HCT116 (cell line): Measurements from ENCODE around the gene TULP4. TPM values are rescaled to one million over a fixed set of nuclear protein-coding genes. Genes with fewer than 3 reads are reported as not detected.

ENCODE experiments used
- ATAC-seq: fragments of 200-7000 bp; cut with Tn5 transposase; 2 replicates; pipeline ENCODE4 v1.9.1; 2020; ENCODE audit warnings: mild to moderate bottlenecking, moderate library complexity
- BruUV-seq: library from RNA; stranded (reverse); fragments of 400-500 nt; replicated peaks from 2 replicates; lab custom pipeline; 2021; lab: Mats Ljungman, UMichigan
- CTCF ChIA-PET: fragments of 300-600 bp; sonication (Branson Sonifier 250); formaldehyde crosslinking; loops from one replicate; lab custom pipeline; 2021; ENCODE audit warnings: antibody characterized with exemption; lab: Charles Lee
- POLR2A ChIA-PET: fragments of 300-600, 350-600 bp; sonication (Branson Sonifier 250); formaldehyde crosslinking; loops from one replicate; lab custom pipeline; 2021; ENCODE audit warnings: antibody characterized with exemption; lab: Charles Lee
- RAD21 ChIA-PET, 2 experiments: fragments of 300-600 bp; sonication (Branson Sonifier 250); formaldehyde crosslinking; loops; one replicate each; lab custom pipeline; 2023; ENCODE audit warnings: low total read pairs in 2 of 2; ENCODE audit not compliant: uncharacterized antibody in 2 of 2, unreplicated experiment in 2 of 2, low non-redundant PET in 1 of 2; lab: Charles Lee
- DNase-seq: peaks from one replicate; pipeline ENCODE4 v3.0.0-alpha.2; 2010; ENCODE audit warnings: low read depth, low spot score
- H2AFZ ChIP-seq: fragments of 200-600 bp; shearing (Covaris generic), sonication (generic); 2 replicates; pipeline ENCODE4 v1.6.1; 2017; ENCODE audit warnings: low read depth, mixed run types, mixed read lengths, antibody characterized with exemption, low read length; ENCODE audit not compliant: poor library complexity, severe bottlenecking
- H3K27ac ChIP-seq: 2 replicates; pipeline ENCODE4 v1.5.1; 2012; ENCODE audit warnings: low read depth, low read length
- H3K27me3 ChIP-seq: fragments of 200-600 bp; sonication (generic); 2 replicates; pipeline ENCODE4 v1.6.1; 2016; ENCODE audit warnings: mixed run types, low read length, mixed read lengths; ENCODE audit not compliant: insufficient read depth
- H3K36me3 ChIP-seq, 2 experiments: fragments of 200-500 bp in 1 of 2; fragments of 200-600 bp in 1 of 2; sonication (Bioruptor generic) in 1 of 2; sonication (generic) in 1 of 2; 2 replicates each; pipeline versions ENCODE4 v1.5.1 to v1.6.1; 2014 to 2016; ENCODE audit warnings: low read length in 2 of 2, inconsistent platforms in 1 of 2, mixed read lengths in 1 of 2, mixed run types in 1 of 2; ENCODE audit not compliant: insufficient read depth in 2 of 2, control insufficient read depth in 1 of 2
- H3K4me1 ChIP-seq, 2 experiments: fragments of 200-600 bp in 1 of 2; sonication (generic) in 1 of 2; 2 replicates each; pipeline versions ENCODE4 v1.5.1 to v1.6.1; 2012 to 2017; ENCODE audit warnings: low read length in 2 of 2, inconsistent platforms in 1 of 2, mild to moderate bottlenecking in 1 of 2, mixed read lengths in 1 of 2, mixed run types in 1 of 2, moderate library complexity in 1 of 2; ENCODE audit not compliant: insufficient read depth in 2 of 2, control insufficient read depth in 1 of 2
- H3K4me2 ChIP-seq: fragments of 200-600 bp; sonication (generic); 2 replicates; pipeline ENCODE4 v1.6.1; 2017; ENCODE audit warnings: mixed run types, low read length, mixed read lengths
- H3K4me3 ChIP-seq, 2 experiments: fragments of 200-600 bp in 1 of 2; sonication (generic) in 1 of 2; replicated peaks in 1 of 2; 2 replicates each; pipeline ENCODE4 v1.5.1; 2011 to 2016; ENCODE audit warnings: low read length in 2 of 2, control low read depth in 1 of 2, low read depth in 1 of 2, mild to moderate bottlenecking in 1 of 2, mixed read lengths in 1 of 2, mixed run types in 1 of 2
- H3K79me2 ChIP-seq: fragments of 200-600 bp; sonication (generic); 2 replicates; pipeline ENCODE4 v1.6.1; 2017; ENCODE audit warnings: mild to moderate bottlenecking, mixed run types, low read length, moderate library complexity, mixed read lengths; ENCODE audit not compliant: insufficient read depth
- H3K9ac ChIP-seq: fragments of 200-600 bp; sonication (generic); 2 replicates; pipeline ENCODE4 v1.6.1; 2016; ENCODE audit warnings: low read length, mixed read lengths
- H3K9me2 ChIP-seq: fragments of 200-600 bp; sonication (generic), shearing (Covaris generic); 2 replicates; pipeline ENCODE4 v1.6.1; 2017; ENCODE audit warnings: mixed run types, mild to moderate bottlenecking, moderate library complexity; ENCODE audit not compliant: insufficient read depth
- H3K9me3 ChIP-seq, 2 experiments: fragments of 200-500 bp in 1 of 2; fragments of 200-600 bp in 1 of 2; sonication (Bioruptor generic) in 1 of 2; sonication (generic) in 1 of 2; 2 replicates each; pipeline ENCODE4 v1.6.1; 2014 to 2017; ENCODE audit warnings: low read length in 2 of 2, mixed read lengths in 2 of 2, inconsistent platforms in 1 of 2, low read depth in 1 of 2, mild to moderate bottlenecking in 1 of 2, mixed run types in 1 of 2, moderate library complexity in 1 of 2; ENCODE audit not compliant: control insufficient read depth in 1 of 2, insufficient read depth in 1 of 2
- H4K20me1 ChIP-seq: fragments of 200-600 bp; sonication (generic), shearing (Covaris generic); 2 replicates; pipeline ENCODE4 v1.6.1; 2017; ENCODE audit warnings: mixed run types, mild to moderate bottlenecking, moderate library complexity; ENCODE audit not compliant: insufficient read depth
- EGR1 ChIP-seq: IDR thresholded peaks from 2 replicates; pipeline ENCODE4 v1.6.1; 2012; ENCODE audit warnings: low read depth
- EZH2 ChIP-seq: fragments of 200-600 bp; sonication (generic); IDR thresholded peaks from 2 replicates; pipeline ENCODE4 v1.6.1; 2017; ENCODE audit warnings: antibody characterized with exemption, mixed run types
- EZH2phosphoT487 ChIP-seq: fragments of 200-600 bp; IDR thresholded peaks from 2 replicates; pipeline ENCODE4 v1.6.1; 2018; ENCODE audit warnings: antibody characterized with exemption, borderline replicate concordance
- FOSL1 ChIP-seq: IDR thresholded peaks from 2 replicates; pipeline ENCODE4 v1.6.1; 2012; ENCODE audit warnings: low read depth
- POLR2A ChIP-seq: IDR thresholded peaks from 2 replicates; pipeline ENCODE4 v1.7.0; 2011; ENCODE audit warnings: borderline replicate concordance; ENCODE audit not compliant: insufficient read depth, insufficient read length; ENCODE audit errors: extremely low read depth
- SIN3A ChIP-seq: IDR thresholded peaks from 2 replicates; pipeline ENCODE4 v1.6.1; 2012; ENCODE audit warnings: low read depth
- SRF ChIP-seq: IDR thresholded peaks from 2 replicates; pipeline ENCODE4 v1.6.1; 2012; ENCODE audit warnings: low read depth
- TCF7L2 ChIP-seq: IDR thresholded peaks from 2 replicates; pipeline ENCODE4 v1.7.0; 2011; ENCODE audit warnings: borderline replicate concordance, inconsistent platforms; ENCODE audit not compliant: insufficient read depth, insufficient read length; ENCODE audit errors: extremely low read depth
- intact Hi-C: fragments of 100-400 bp; cut with micrococcal nuclease; formaldehyde crosslinking; loops from 2 replicates; pipeline ENCODE4 v1.10.0; 2022
- total RNA-seq: library from RNA; stranded (reverse); gene quantifications from one replicate; pipeline ENCODE4 v1.2.1, GENCODE V29; 2021; ENCODE audit not compliant: unreplicated experiment
- TF ChIP-seq, protein P1 (sequence below): IDR thresholded peaks from 2 replicates; pipeline ENCODE4 v1.6.1; 2012; ENCODE audit warnings: low read depth
- TF ChIP-seq, protein P2 (sequence below): IDR thresholded peaks from 2 replicates; pipeline ENCODE4 v1.6.1; 2011; ENCODE audit warnings: mild to moderate bottlenecking, low read length, moderate library complexity; ENCODE audit not compliant: insufficient replicate concordance; ENCODE audit errors: extremely low read depth

Gene TULP4
- total RNA-seq, 1 experiment from 2014 or later: 70.8 TPM

DNA sequence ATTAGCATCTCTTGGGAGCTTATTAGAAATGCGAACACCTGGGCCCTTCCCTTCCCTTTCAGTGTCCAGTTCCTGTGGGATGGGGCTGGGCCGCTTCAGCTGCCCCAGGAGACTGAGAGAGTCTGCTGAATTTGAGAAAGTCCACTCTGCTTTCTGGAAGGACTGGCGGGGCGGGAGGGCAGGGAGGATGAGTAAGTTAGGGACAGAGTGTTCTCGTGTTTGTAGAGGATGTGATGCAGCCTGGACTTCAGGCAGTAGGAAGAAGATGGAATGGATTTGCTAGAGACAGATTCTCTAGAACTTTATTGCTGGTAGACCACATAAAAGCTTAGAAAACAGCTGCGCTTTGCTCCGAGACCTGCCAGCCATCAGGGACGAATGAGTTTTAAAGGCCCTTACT, 1.1 kb upstream of the TULP4 start (continued):
- TF ChIP-seq, protein P1, sequence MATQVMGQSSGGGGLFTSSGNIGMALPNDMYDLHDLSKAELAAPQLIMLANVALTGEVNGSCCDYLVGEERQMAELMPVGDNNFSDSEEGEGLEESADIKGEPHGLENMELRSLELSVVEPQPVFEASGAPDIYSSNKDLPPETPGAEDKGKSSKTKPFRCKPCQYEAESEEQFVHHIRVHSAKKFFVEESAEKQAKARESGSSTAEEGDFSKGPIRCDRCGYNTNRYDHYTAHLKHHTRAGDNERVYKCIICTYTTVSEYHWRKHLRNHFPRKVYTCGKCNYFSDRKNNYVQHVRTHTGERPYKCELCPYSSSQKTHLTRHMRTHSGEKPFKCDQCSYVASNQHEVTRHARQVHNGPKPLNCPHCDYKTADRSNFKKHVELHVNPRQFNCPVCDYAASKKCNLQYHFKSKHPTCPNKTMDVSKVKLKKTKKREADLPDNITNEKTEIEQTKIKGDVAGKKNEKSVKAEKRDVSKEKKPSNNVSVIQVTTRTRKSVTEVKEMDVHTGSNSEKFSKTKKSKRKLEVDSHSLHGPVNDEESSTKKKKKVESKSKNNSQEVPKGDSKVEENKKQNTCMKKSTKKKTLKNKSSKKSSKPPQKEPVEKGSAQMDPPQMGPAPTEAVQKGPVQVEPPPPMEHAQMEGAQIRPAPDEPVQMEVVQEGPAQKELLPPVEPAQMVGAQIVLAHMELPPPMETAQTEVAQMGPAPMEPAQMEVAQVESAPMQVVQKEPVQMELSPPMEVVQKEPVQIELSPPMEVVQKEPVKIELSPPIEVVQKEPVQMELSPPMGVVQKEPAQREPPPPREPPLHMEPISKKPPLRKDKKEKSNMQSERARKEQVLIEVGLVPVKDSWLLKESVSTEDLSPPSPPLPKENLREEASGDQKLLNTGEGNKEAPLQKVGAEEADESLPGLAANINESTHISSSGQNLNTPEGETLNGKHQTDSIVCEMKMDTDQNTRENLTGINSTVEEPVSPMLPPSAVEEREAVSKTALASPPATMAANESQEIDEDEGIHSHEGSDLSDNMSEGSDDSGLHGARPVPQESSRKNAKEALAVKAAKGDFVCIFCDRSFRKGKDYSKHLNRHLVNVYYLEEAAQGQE: no peak
- TF ChIP-seq, protein P2, sequence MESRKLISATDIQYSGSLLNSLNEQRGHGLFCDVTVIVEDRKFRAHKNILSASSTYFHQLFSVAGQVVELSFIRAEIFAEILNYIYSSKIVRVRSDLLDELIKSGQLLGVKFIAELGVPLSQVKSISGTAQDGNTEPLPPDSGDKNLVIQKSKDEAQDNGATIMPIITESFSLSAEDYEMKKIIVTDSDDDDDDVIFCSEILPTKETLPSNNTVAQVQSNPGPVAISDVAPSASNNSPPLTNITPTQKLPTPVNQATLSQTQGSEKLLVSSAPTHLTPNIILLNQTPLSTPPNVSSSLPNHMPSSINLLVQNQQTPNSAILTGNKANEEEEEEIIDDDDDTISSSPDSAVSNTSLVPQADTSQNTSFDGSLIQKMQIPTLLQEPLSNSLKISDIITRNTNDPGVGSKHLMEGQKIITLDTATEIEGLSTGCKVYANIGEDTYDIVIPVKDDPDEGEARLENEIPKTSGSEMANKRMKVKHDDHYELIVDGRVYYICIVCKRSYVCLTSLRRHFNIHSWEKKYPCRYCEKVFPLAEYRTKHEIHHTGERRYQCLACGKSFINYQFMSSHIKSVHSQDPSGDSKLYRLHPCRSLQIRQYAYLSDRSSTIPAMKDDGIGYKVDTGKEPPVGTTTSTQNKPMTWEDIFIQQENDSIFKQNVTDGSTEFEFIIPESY: no peak
- TF ChIP-seq SRF (no peak), EGR1 (no peak), EZH2phosphoT487 (no peak), TCF7L2 (no peak)

DNA sequence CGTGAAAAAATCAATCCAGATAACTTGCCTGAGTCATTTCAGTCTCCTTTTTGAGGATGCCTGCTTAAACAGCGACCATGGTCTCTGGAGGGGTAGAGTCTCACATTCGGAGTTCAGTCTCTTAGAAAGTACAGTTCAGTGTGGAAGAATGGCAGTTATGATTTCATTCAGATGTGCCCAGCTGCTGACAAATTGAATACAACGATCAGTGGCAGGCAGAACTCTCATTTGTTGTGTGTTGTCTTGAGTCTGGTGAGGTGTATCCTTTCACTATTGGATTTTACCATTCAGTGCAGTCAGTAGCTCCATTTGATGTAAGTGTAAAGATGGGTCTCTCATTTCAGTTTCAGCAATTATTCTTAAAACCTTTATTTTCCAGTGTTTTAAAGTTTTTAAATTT, 639 bp upstream of the TULP4 start:
- no peak for DNase-seq
- CTCF ChIA-PET: no interaction called here

More for the DNA sequence above, 639 bp upstream of the TULP4 start:
- BruUV-seq: no TSS peak
- Histone ChIP-seq H4K20me1 (no peaks in the 10 kb centered on the region), H3K4me1 (peaks cover 0 to 9% of the 10 kb centered on the region in 2 experiments; a peak in 2 of 4 replicates), H3K79me2 (peaks cover 7% of the 10 kb centered on the region), H2AFZ (no peak overlapping the region), H3K27me3 (no peaks in the 10 kb centered on the region), H3K27ac (no peak overlapping the region), H3K9ac (no peak overlapping the region), H3K9me2 (no peaks in the 10 kb centered on the region), H3K4me2 (no peak overlapping the region), H3K4me3 (no peak overlapping the region), H3K9me3 (no peaks in the 10 kb centered on the region), H3K36me3 (peaks cover 0 to 5% of the 10 kb centered on the region in 2 experiments; a peak in 1 of 4 replicates)
- ChIA-PET POLR2A (no interaction called here), RAD21 (no interaction called here)
- TF ChIP-seq EZH2: no peak
- no peak for TF ChIP-seq TCF7L2
- TF ChIP-seq FOSL1: no peak
- no peak for TF ChIP-seq POLR2A
- no peak for TF ChIP-seq SIN3A
- intact Hi-C loops: no loop called here
- no peak for ATAC-seq
